Measurements from ENCODE around the gene MYO7B. TPM values are rescaled to one million over a fixed set of nuclear protein-coding genes. Genes with fewer than 3 reads are reported as not detected.

Gene MYO7B
- total and polyA plus RNA-seq, 9 of the 15 experiments (the other 6 are each of a cell fraction or from before 2014, with no cell fraction given) = 0.08 TPM; not detected in 8

DNA sequence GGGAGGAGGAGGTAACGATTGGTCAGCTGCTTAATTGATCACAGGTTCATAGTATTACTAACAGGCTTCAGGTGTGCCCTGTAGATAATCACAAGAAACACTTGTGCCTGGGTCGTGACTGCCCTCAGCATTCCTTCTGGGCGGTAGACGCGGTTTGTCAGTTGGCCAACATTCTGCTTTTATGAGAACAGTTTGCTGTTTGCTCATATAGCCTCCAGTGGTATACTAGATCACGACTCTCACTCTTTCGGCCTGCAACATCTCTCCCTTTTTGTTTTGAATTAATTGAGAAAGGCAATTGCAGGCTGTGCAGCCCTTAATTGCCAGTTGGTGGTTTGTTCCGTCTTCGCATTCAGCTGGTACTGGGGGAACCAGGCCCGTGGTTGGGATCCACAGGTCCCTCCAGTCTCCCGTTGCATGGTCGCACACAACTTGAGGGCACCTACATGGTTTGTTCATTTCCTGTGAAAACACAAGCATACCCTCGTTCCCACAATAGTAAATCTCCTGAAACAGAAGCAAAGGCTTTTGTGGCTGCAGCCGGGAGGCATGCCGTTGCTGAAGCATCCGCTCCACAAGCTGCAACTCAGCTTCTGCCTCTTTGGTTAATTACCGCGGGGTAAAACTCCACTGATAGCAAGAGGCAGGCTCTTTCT, 80.2 kb downstream of the MYO7B start (continued):
- TF ChIP-seq, protein P1, sequence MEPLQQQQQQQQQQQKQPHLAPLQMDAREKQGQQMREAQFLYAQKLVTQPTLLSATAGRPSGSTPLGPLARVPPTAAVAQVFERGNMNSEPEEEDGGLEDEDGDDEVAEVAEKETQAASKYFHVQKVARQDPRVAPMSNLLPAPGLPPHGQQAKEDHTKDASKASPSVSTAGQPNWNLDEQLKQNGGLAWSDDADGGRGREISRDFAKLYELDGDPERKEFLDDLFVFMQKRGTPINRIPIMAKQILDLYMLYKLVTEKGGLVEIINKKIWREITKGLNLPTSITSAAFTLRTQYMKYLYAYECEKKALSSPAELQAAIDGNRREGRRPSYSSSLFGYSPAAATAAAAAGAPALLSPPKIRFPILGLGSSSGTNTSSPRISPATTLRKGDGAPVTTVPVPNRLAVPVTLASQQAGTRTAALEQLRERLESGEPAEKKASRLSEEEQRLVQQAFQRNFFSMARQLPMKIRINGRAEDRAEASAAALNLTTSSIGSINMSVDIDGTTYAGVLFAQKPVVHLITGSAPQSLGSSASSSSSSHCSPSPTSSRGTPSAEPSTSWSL (CRISPR knock-in tag; IDR thresholded peaks at IDR 0.05; ENCODE audit: borderline replicate concordance) = no peak

DNA sequence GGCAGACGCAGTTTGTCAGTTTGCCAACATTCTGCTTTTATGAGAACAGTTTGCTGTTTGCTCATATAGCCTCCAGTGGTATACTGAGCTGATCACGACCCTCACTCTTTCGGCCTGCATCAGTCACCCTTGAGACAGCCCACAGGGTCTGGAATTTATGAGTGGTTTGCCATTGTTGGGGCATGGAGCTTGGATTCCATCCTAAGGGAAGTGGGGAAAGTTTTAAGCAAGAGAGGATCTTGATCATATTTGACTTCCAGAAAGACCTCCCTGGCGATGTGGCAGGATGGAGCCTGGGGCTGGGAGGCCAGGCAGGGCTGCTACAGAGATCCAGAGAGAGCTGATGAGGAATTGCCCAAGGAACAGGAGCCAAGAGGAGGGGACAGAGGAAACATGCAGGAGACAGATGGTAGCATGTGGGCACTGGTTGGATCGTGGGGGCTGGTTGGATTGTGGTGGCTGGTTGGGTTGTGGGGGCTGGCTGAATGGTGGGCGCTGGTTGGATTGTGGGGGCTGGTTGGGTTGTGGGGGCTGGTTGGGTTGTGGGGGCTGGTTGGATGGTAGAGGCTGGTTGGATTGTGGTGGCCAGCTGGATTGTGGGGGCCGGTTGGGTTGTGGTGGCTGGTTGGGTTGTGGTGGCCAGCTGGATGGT, 83.2 kb downstream of the MYO7B start:
- under 1% methylated on average over 6 of the region's 7 CpGs for WGBS (ENCODE audit: insufficient coverage, low coverage, missing lambda C conversion rate)
- no peak overlapping the region for H2AFZ ChIP-seq (ENCODE audit: low read depth, low read length)
- no peak overlapping the region for H3K4me2 ChIP-seq (ENCODE audit: insufficient read depth, low read length)
- no peak overlapping the region for H3K9ac ChIP-seq (ENCODE audit: insufficient read depth in 1 of 2, low read depth in 2 of 2, low read length in 2 of 2)
- BruUV-seq (replicated peaks) = no TSS peak
- no peak overlapping the region for H3K4me3 ChIP-seq
- no peaks in the 10 kb centered on the region for H3K9me3 ChIP-seq (replicated peaks; ENCODE audit: control insufficient read depth, insufficient read depth, low read depth, low read length)
- FAIRE-seq (no peak), DNase-seq (ENCODE audit: extremely low read depth in 1 of 4, low spot score in 3 of 4) (no peak), ATAC-seq (no peak)
- no peak overlapping the region for H3K27ac ChIP-seq (ENCODE audit: extremely low read depth, low read depth, low read length)
- peaks cover 0 to 5% of the 10 kb centered on the region in 2 experiments; a peak in 2 of 5 replicates for H3K4me1 ChIP-seq (replicated peaks in 1 of 2; ENCODE audit: control insufficient read depth in 2 of 2, insufficient read depth in 2 of 2, low read length in 2 of 2)
- H3K27me3 ChIP-seq (ENCODE audit: control insufficient read depth in 2 of 2, insufficient read depth in 2 of 2, low read length in 2 of 2) = peaks cover 43 to 59% of the 10 kb centered on the region in 2 experiments
- intact Hi-C loops (cut with micrococcal nuclease) = no loop called here
- H3K9me1 ChIP-seq (ENCODE audit: control insufficient read depth, insufficient read depth, low read length) = no peaks in the 10 kb centered on the region
- ChIA-PET POLR2A (interaction anchor here (0.5 to 0.6 kb wide), 2 partner anchors 18 to 78 kb away, joined by 3 to 4 read pairs; no protein-coding TSS in a partner anchor), CTCF (ENCODE audit: low intra/inter-chr PET ratio) (no interaction called here)
- in situ Hi-C loops (cut with MboI) = no loop called here
- no peaks in the 10 kb centered on the region for H3K36me3 ChIP-seq (ENCODE audit: control insufficient read depth, insufficient read depth, low read length)
- H4K20me1 ChIP-seq (replicated peaks; ENCODE audit: control insufficient read depth, insufficient read depth, low read length) = no peaks in the 10 kb centered on the region
- H3K79me2 ChIP-seq (ENCODE audit: control insufficient read depth, insufficient read depth, low read length) = no peaks in the 10 kb centered on the region
- TF ChIP-seq FOS (IDR thresholded peaks at IDR 0.05; ENCODE audit: extremely low read depth, insufficient read length) = no peak
- TF ChIP-seq, protein P2, sequence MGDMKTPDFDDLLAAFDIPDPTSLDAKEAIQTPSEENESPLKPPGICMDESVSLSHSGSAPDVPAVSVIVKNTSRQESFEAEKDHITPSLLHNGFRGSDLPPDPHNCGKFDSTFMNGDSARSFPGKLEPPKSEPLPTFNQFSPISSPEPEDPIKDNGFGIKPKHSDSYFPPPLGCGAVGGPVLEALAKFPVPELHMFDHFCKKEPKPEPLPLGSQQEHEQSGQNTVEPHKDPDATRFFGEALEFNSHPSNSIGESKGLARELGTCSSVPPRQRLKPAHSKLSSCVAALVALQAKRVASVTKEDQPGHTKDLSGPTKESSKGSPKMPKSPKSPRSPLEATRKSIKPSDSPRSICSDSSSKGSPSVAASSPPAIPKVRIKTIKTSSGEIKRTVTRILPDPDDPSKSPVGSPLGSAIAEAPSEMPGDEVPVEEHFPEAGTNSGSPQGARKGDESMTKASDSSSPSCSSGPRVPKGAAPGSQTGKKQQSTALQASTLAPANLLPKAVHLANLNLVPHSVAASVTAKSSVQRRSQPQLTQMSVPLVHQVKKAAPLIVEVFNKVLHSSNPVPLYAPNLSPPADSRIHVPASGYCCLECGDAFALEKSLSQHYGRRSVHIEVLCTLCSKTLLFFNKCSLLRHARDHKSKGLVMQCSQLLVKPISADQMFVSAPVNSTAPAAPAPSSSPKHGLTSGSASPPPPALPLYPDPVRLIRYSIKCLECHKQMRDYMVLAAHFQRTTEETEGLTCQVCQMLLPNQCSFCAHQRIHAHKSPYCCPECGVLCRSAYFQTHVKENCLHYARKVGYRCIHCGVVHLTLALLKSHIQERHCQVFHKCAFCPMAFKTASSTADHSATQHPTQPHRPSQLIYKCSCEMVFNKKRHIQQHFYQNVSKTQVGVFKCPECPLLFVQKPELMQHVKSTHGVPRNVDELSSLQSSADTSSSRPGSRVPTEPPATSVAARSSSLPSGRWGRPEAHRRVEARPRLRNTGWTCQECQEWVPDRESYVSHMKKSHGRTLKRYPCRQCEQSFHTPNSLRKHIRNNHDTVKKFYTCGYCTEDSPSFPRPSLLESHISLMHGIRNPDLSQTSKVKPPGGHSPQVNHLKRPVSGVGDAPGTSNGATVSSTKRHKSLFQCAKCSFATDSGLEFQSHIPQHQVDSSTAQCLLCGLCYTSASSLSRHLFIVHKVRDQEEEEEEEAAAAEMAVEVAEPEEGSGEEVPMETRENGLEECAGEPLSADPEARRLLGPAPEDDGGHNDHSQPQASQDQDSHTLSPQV (IDR thresholded peaks at IDR 0.05) = no peak
- TF ChIP-seq, protein P3, sequence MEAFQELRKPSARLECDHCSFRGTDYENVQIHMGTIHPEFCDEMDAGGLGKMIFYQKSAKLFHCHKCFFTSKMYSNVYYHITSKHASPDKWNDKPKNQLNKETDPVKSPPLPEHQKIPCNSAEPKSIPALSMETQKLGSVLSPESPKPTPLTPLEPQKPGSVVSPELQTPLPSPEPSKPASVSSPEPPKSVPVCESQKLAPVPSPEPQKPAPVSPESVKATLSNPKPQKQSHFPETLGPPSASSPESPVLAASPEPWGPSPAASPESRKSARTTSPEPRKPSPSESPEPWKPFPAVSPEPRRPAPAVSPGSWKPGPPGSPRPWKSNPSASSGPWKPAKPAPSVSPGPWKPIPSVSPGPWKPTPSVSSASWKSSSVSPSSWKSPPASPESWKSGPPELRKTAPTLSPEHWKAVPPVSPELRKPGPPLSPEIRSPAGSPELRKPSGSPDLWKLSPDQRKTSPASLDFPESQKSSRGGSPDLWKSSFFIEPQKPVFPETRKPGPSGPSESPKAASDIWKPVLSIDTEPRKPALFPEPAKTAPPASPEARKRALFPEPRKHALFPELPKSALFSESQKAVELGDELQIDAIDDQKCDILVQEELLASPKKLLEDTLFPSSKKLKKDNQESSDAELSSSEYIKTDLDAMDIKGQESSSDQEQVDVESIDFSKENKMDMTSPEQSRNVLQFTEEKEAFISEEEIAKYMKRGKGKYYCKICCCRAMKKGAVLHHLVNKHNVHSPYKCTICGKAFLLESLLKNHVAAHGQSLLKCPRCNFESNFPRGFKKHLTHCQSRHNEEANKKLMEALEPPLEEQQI (IDR thresholded peaks at IDR 0.05) = no peak
- no peak for TF ChIP-seq DACH1 (IDR thresholded peaks at IDR 0.05; ENCODE audit: partially characterized antibody)
- no peak for TF ChIP-seq ETS2 (tag; IDR thresholded peaks at IDR 0.05; ENCODE audit: borderline replicate concordance, poor library complexity, severe bottlenecking)
- TF ChIP-seq, protein P4, sequence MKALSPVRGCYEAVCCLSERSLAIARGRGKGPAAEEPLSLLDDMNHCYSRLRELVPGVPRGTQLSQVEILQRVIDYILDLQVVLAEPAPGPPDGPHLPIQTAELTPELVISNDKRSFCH (CRISPR knock-in tag; IDR thresholded peaks at IDR 0.05) = no peak
- TF ChIP-seq, protein P4 (tag; IDR thresholded peaks at IDR 0.05) = no peak
- TF ChIP-seq KDM2B (CRISPR knock-in tag; IDR thresholded peaks at IDR 0.05) = no peak
- no peak for TF ChIP-seq NR1H2 (CRISPR knock-in tag; IDR thresholded peaks at IDR 0.05)

Measured in K562 (cell line).